Measurements from ENCODE around the gene MRPL58. TPM values are rescaled to one million over a fixed set of nuclear protein-coding genes. Genes with fewer than 3 reads are reported as not detected.
"Not testable (repeated sequence)": the region's sequence is repeated elsewhere in the genome, so short reads cannot be mapped to it uniquely, and the experiment has no call there.

The MRPL58 gene
- total RNA-seq, 2 experiments from 2014 or later: 64.4 to 69.0 TPM

- Mint-ChIP-seq H3K27ac (peak overlapping the region; percentile 36), H3K36me3 (no peaks in the 10 kb centered on the region), H3K9me3 (no peaks in the 10 kb centered on the region), H3K4me3 (no peak overlapping the region), H3K4me1 (peaks cover 16% of the 10 kb centered on the region), H3K27me3 (no peaks in the 10 kb centered on the region)
- no peak for DNase-seq
Observed at GRCh38 chr17:75001915-75002843, 10.3 kb upstream of the MRPL58 start.

GRCh38 chr17:75003070-75003956 lies 9.2 kb upstream of the MRPL58 start:
- no peak overlapping the region for H3K4me3 Mint-ChIP-seq
- H3K9me3 Mint-ChIP-seq: no peaks in the 10 kb centered on the region
- H3K36me3 Mint-ChIP-seq: no peaks in the 10 kb centered on the region
- H3K27me3 Mint-ChIP-seq: no peaks in the 10 kb centered on the region
- H3K4me1 Mint-ChIP-seq: peaks cover 13% of the 10 kb centered on the region
- no peak for DNase-seq
- no peak overlapping the region for H3K27ac Mint-ChIP-seq

- no peaks in the 10 kb centered on the region for H3K27me3 Mint-ChIP-seq
- H3K27ac Mint-ChIP-seq: no peak overlapping the region
Observed at GRCh38 chr17:75003957-75004355, 8.5 kb upstream of the MRPL58 start.

GRCh38 chr17:75004371-75004770 lies 8.1 kb upstream of the MRPL58 start:
- H3K27ac Mint-ChIP-seq: no peak overlapping the region
- H3K4me3 Mint-ChIP-seq: no peak overlapping the region
- no peaks in the 10 kb centered on the region for H3K9me3 Mint-ChIP-seq
- no peaks in the 10 kb centered on the region for H3K27me3 Mint-ChIP-seq
- H3K36me3 Mint-ChIP-seq: no peaks in the 10 kb centered on the region
- peaks cover 9% of the 10 kb centered on the region for H3K4me1 Mint-ChIP-seq
- no peak for DNase-seq

More at GRCh38 chr17:75003957-75004355, 8.5 kb upstream of the MRPL58 start:
- no peaks in the 10 kb centered on the region for H3K36me3 Mint-ChIP-seq
- no peak overlapping the region for H3K4me3 Mint-ChIP-seq
- peaks cover 9% of the 10 kb centered on the region for H3K4me1 Mint-ChIP-seq
- H3K9me3 Mint-ChIP-seq: no peaks in the 10 kb centered on the region
- no peak for DNase-seq

GRCh38 chr17:75005291-75005690 lies 7.2 kb upstream of the MRPL58 start:
- no peak for DNase-seq
- H3K27ac Mint-ChIP-seq: no peak overlapping the region
- H3K36me3 Mint-ChIP-seq: no peaks in the 10 kb centered on the region
- H3K4me1 Mint-ChIP-seq: peaks cover 9% of the 10 kb centered on the region
- no peaks in the 10 kb centered on the region for H3K27me3 Mint-ChIP-seq
- no peaks in the 10 kb centered on the region for H3K9me3 Mint-ChIP-seq
- no peak overlapping the region for H3K4me3 Mint-ChIP-seq

GRCh38 chr17:75006084-75006483 lies 6.4 kb upstream of the MRPL58 start:
- not testable (repeated sequence) for H3K27ac Mint-ChIP-seq, DNase-seq, H3K36me3 Mint-ChIP-seq, H3K4me3 Mint-ChIP-seq, H3K9me3 Mint-ChIP-seq, H3K27me3 Mint-ChIP-seq
- peaks cover 13% of the 10 kb centered on the region for H3K4me1 Mint-ChIP-seq

- no peaks in the 10 kb centered on the region for H3K36me3 Mint-ChIP-seq
- H3K27me3 Mint-ChIP-seq: no peaks in the 10 kb centered on the region
- H3K9me3 Mint-ChIP-seq: no peaks in the 10 kb centered on the region
- no peak overlapping the region for H3K4me3 Mint-ChIP-seq
- H3K27ac Mint-ChIP-seq: no peak overlapping the region
- no peak for DNase-seq
- peaks cover 19% of the 10 kb centered on the region for H3K4me1 Mint-ChIP-seq
Observed at GRCh38 chr17:75006653-75007052, 5.8 kb upstream of the MRPL58 start.

- no peak for DNase-seq
- Mint-ChIP-seq H3K27ac (no peak overlapping the region), H3K9me3 (no peaks in the 10 kb centered on the region), H3K4me3 (no peak overlapping the region), H3K36me3 (no peaks in the 10 kb centered on the region), H3K27me3 (no peaks in the 10 kb centered on the region), H3K4me1 (peaks cover 17% of the 10 kb centered on the region)
Observed at GRCh38 chr17:75008373-75008772, 4.1 kb upstream of the MRPL58 start.

GRCh38 chr17:75009139-75009724 lies 3.2 kb upstream of the MRPL58 start:
- peaks cover 3% of the 10 kb centered on the region for H3K36me3 Mint-ChIP-seq
- DNase-seq: no peak

GRCh38 chr17:75010683-75011400 lies 1.6 kb upstream of the MRPL58 start:
- H3K9me3 Mint-ChIP-seq: no peaks in the 10 kb centered on the region
- peak overlapping the region; percentile 44 for H3K27ac Mint-ChIP-seq
- H3K4me3 Mint-ChIP-seq: peak overlapping the region; percentile 2
- H3K4me1 Mint-ChIP-seq: peaks cover 29% of the 10 kb centered on the region
- peaks cover 5% of the 10 kb centered on the region for H3K36me3 Mint-ChIP-seq
- peak; percentile 41 for DNase-seq
- no peaks in the 10 kb centered on the region for H3K27me3 Mint-ChIP-seq

More at GRCh38 chr17:75009139-75009724, 3.2 kb upstream of the MRPL58 start:
- H3K4me1 Mint-ChIP-seq: peaks cover 23% of the 10 kb centered on the region
- H3K27me3 Mint-ChIP-seq: no peaks in the 10 kb centered on the region
- no peak overlapping the region for H3K27ac Mint-ChIP-seq
- H3K9me3 Mint-ChIP-seq: no peaks in the 10 kb centered on the region
- H3K4me3 Mint-ChIP-seq: no peak overlapping the region

- no peak for DNase-seq
- Mint-ChIP-seq H3K27me3 (no peaks in the 10 kb centered on the region), H3K27ac (peak overlapping the region; percentile 91), H3K4me3 (peak overlapping the region; percentile 79), H3K4me1 (peaks cover 29% of the 10 kb centered on the region), H3K9me3 (no peaks in the 10 kb centered on the region), H3K36me3 (peaks cover 6% of the 10 kb centered on the region)
Observed at GRCh38 chr17:75011401-75012095, 922 bp upstream of the MRPL58 start.

- DNase-seq: no peak
- Mint-ChIP-seq H3K4me1 (peaks cover 29% of the 10 kb centered on the region), H3K27ac (peak overlapping the region; percentile 91), H3K27me3 (no peaks in the 10 kb centered on the region), H3K4me3 (peak overlapping the region; percentile 79), H3K36me3 (peaks cover 7% of the 10 kb centered on the region), H3K9me3 (no peaks in the 10 kb centered on the region)
Observed at GRCh38 chr17:75012096-75012345, 449 bp upstream of the MRPL58 start.

GRCh38 chr17:75013092-75013559 lies 656 bp downstream of the MRPL58 start:
- peak overlapping the region; percentile 79 for H3K4me3 Mint-ChIP-seq
- no peaks in the 10 kb centered on the region for H3K9me3 Mint-ChIP-seq
- peak overlapping the region; percentile 91 for H3K27ac Mint-ChIP-seq
- peaks cover 7% of the 10 kb centered on the region for H3K36me3 Mint-ChIP-seq
- peaks cover 29% of the 10 kb centered on the region for H3K4me1 Mint-ChIP-seq
- H3K27me3 Mint-ChIP-seq: no peaks in the 10 kb centered on the region
- no peak for DNase-seq

- Mint-ChIP-seq H3K4me1 (peaks cover 5% of the 10 kb centered on the region), H3K36me3 (peaks cover 20% of the 10 kb centered on the region)
Observed at GRCh38 chr17:75019146-75019545, 6.7 kb downstream of the MRPL58 start.

More at GRCh38 chr17:75019146-75019545, 6.7 kb downstream of the MRPL58 start:
- H3K27me3 Mint-ChIP-seq: no peaks in the 10 kb centered on the region
- no peak overlapping the region for H3K27ac Mint-ChIP-seq
- no peak for DNase-seq
- no peak overlapping the region for H3K4me3 Mint-ChIP-seq
- no peaks in the 10 kb centered on the region for H3K9me3 Mint-ChIP-seq

Measured in activated naive CD8-positive, alpha-beta T cell treated with anti-CD3 and anti-CD28 coated beads for 36 hours (primary cell).